Fibroblast of the conjunctiva (primary cell): ENCODE measurements around the gene NHS.

Experiments used
- DNase-seq: peaks from one replicate; pipeline ENCODE4 v3.0.0-alpha.2; 2010; ENCODE audit warnings: low read depth

NHS gene

GRCh38 chrX:17374619-17375366 is at the start of gene NHS:
Gene NHS (plus strand): TSS chrX:17375200. CDS start chrX:17375758, 558 bp downstream.
- DNase-seq: peak; percentile 51

GRCh38 chrX:17328837-17329236 is 46.2 kb upstream of the NHS start:
- DNase-seq: no peak

- no peak for DNase-seq
These were observed 38.6 kb upstream of the NHS start for GRCh38 chrX:17336377-17336776.

DNA sequence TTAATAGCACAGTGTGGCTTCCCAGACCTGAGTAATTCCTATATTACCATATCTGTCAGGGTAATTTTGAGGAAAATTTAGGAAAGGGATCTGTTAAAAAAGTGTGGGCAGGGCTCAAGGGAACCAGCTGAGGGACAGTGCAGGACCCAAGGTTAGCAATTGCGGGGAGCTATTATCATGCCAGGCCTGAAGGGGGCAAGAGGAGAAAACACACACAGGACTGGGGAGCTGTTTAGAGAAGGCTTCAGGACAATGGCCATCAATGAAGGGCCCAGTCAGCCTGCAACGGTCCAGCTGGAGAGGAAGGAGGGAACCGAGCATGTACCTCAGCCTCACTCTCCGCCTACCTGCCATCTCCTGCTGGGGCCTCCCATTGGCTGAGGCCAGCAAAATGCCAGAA is 19.0 kb upstream of the NHS start:
- no peak for DNase-seq

- no peak for DNase-seq
These were observed 15.5 kb upstream of the NHS start for GRCh38 chrX:17359500-17359899.

DNA sequence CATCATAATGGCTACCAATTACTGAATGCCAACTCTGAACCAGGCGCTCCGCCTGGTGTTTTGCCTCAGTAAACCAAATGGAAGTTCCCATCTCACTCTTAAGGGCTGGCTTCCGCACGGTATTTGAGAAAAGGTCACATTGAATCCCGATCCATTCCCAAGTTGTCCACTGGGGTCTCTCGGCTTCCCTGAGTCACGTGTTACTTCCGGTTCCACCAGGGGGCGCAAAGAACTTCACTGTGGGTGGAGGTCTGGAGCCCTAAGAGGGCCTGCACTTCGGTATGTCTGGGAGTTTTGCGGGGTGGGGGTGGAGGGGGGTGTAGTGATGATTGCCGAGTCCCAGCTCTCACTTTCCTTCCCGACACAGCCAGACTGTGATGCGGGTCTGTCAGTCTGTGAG is 13.4 kb upstream of the NHS start:
- DNase-seq: no peak

DNA sequence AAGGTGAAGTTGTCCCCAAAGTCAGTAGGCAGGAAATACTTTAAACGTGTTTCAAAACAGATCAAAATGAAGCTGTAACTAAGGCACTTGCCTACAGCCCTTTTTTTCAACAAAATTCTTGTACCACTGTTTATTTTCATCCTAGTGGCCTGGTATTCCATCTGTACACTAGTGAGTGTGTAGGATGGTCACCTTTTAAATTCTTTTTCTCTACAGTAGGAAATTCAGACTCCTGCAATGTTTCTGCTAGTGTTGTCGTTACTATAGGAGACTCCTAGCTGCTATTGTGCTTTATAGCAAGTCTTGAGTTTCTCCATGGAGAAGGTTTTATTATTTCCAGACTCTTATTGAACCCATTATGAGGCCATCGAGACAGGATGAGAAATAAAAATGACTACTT is 7.0 kb upstream of the NHS start:
- no peak for DNase-seq

DNA sequence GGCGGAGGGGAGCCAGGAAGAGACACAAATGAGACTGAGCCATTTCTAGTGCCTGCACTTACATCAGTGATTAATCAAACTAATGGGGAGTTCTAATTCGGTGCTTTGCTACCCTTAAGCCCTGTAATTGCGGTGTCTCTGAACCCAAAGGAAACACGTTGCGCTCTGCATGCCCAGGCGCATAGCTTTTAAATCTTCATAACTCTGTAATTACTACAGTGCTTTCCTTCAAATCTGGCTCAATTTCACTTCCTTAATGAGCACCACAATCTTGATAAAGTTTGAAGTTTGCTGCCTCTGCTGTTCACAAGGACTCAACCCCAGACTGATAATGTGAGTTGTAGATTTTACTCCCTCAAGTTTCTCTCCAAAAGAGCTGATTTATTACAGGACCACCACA is 5.7 kb upstream of the NHS start:
- DNase-seq: no peak

DNA sequence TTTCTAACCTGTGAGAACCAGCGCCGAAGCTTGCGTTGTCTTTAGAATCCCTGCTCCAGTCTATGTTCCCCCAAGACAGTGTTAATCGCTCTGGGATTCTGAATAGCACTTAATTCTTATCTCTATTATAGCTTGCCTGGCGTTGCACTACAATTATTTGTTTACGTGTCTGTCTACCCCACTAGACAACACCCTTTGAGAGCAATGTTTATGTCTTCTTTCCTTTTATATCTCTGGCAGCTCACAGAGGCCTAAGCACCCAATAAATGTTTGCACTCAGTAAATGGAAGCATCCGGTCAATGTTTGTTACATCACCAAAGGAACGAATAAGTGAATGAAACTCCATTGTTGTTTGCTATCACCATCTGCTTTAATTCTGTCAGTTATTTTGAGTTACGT is 4.8 kb upstream of the NHS start:
- DNase-seq: no peak

GRCh38 chrX:17372052-17372451 is 2.9 kb upstream of the NHS start:
- DNase-seq: no peak

GRCh38 chrX:17373337-17373736 is 1.7 kb upstream of the NHS start:
- DNase-seq: no peak

GRCh38 chrX:17375367-17375636 is 302 bp downstream of the NHS start:
- no peak for DNase-seq

GRCh38 chrX:17375637-17376430 is 834 bp downstream of the NHS start:
- no peak for DNase-seq

GRCh38 chrX:17376431-17377077 is 1.6 kb downstream of the NHS start:
- no peak for DNase-seq

GRCh38 chrX:17377091-17377717 is 2.2 kb downstream of the NHS start:
- DNase-seq: no peak

DNA sequence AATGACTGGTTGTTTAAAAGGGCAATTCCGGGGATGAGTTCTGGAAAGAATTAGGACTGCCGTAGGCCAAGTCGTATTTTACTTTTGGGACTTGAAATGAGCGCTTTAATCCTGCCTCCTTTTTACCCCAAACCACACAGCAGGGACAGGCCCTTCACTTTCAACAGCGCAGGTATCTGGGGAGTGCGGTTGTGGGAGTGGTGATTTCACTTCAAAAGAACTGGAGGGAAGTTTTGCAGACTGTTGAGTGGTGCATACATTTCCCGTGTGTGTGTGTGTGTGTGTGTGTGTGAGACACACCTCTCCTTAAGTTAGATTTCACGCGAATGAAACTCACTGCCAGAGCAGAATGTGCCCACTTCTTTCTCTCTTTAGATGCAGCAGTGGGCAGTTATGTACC is 2.8 kb downstream of the NHS start:
- no peak for DNase-seq

DNA sequence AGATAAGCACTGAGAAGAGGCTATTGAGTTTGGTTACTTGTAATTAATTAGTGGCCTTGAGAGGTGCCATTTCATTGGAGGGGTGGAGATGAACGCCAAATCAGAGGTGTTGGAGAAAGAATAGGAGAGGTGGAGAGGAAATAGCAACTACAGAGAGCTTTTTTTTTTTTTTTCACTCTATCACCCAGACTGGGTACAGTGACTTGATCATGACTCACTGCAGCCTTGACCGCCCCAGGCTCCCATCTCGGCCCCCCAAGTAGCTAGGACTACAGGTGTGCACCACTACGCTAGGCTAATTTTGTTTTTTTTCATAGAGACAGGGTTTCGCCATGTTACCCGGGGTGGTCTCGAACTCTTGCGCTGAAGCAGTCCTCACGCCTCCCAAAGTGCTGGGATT is 5.2 kb downstream of the NHS start:
- DNase-seq: no peak

DNA sequence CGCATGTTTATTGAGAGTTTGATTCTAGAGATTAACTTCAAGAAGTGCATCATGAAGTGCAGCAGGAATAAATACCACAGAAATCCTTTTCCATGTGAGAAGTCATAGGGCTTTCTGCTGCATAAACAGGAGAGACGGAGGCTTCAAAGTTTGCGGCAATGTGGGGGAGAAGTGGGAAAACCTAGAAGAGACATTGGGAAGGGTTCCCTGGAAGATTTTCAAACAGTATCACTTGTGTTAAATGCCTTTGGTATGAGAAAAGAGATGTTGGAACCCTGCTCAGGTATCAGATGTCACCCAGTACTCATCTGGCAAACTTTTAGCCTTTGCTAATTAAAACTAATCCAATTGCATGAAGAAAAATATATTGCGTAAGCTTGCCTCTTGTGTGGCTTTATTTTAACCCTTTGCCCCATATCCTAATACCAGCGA is 15.4 kb downstream of the NHS start:
- DNase-seq: peak; percentile 24

GRCh38 chrX:17395154-17395553 is 20.2 kb downstream of the NHS start:
- peak; percentile 49 for DNase-seq

DNA sequence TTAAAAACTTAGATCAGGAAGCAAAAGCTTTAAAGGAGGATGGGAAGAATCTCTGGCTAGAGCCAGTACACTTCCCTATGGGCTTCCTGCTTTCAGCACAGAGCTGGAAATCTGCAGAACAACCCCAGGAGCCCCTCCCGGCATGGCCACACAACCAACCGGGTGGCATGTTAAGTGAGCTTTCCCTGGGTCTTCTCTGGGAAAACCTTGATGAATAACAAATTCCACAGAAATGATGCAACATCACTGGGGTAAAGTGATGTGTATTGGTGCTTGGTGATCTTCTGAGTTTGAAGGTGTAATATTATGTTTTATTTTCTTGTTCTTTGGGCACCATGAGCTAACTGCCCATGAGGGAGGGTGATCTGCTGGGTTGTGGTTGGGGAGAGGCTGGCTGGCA is 22.1 kb downstream of the NHS start:
- DNase-seq: no peak

DNA sequence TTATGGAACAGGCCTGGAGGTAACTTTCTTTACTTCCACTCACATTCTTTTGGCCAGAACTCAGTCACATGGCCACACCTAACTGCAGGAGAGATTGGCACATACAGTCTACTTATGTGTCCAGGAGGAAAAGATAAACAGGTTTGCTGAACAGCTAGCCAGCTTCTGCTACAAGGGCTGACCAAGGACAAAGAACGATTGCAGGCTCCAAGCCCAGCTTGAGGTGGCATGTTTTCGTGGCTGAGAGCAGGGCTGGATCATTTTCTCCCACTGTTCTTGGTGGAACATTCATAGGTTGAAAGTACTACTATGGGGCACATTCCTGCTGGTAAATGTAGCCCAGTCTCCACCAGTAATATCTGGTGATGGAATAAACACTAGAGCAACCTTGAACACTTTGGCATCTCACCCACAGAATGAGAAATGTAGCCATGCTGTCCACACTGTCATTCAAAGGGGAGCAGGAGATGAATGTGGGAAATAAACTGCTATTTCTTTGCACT is 28.2 kb downstream of the NHS start:
- DNase-seq: no peak

DNA sequence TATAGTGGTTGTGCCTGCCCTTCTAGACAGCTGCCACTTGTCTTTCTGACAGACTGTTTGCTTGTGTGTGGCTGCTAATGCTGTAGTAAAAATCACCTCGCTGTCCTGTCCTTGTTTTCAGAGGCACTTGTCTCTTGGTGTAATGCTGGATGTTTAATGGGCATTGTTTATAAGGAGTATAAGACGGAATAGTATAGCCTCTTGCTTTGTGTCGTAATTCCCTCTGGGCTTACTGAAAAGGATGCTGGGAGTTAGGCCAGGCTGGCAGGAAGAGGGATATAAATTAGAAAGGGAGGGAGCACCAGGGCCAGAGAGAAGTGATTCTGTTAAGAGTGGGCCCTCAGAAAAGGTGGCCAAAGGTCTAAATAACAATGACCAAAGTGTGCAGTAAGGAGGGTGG is 29.0 kb downstream of the NHS start:
- no peak for DNase-seq
